ENCODE measurements around the gene ITSN1. TPM values are rescaled to one million over a fixed set of nuclear protein-coding genes. Genes with fewer than 3 reads are reported as not detected.
A peak's percentile ranks its signal among the peaks of the same experiment; 100 is the strongest.

Gene ITSN1
- total and polyA plus RNA-seq, 3 donors from 2014 or later: 20.0 to 56.6 (median 48.4) TPM

- H3K4me3 ChIP-seq: no peak overlapping the region
- no peaks in the 10 kb centered on the region for H3K36me3 ChIP-seq (ENCODE audit: low read depth, missing control alignments)
- H3K27ac ChIP-seq: no peak overlapping the region
- H3K4me1 ChIP-seq: no peaks in the 10 kb centered on the region
- intact Hi-C loops (cut with DNase I; ENCODE audit: low total_unique reads): no loop called here
- WGBS, 2 donors: 70 to 74% methylated on average over 6 of the region's 6 CpGs
- no peaks in the 10 kb centered on the region for H3K27me3 ChIP-seq
- H3K9me3 ChIP-seq: no peaks in the 10 kb centered on the region
- TF ChIP-seq CTCF (IDR thresholded peaks at IDR 0.05): no peak
- no peak for TF ChIP-seq POLR2A (IDR thresholded peaks at IDR 0.05)
- DNase-seq: no peak
Measured at GRCh38 chr21:33852485-33852884, 210.2 kb downstream of the ITSN1 start.

- Histone ChIP-seq H3K27me3 (no peaks in the 10 kb centered on the region), H3K27ac (no peak overlapping the region), H3K4me3 (no peak overlapping the region), H3K36me3 (ENCODE audit: low read depth, missing control alignments) (no peaks in the 10 kb centered on the region), H3K4me1 (peaks cover 4% of the 10 kb centered on the region), H3K9me3 (no peaks in the 10 kb centered on the region)
- intact Hi-C loops (cut with DNase I; ENCODE audit: low total_unique reads): no loop called here
- TF ChIP-seq POLR2A (IDR thresholded peaks at IDR 0.05): no peak
- no peak for DNase-seq
- 63 to 64% methylated on average over 5 of the region's 5 CpGs for WGBS, 2 donors
Measured at GRCh38 chr21:33854604-33855003, 212.3 kb downstream of the ITSN1 start.

GRCh38 chr21:33855190-33855589 lies 212.9 kb downstream of the ITSN1 start:
- 95 to 96% methylated on average over 5 to 6 of the region's 6 CpGs for WGBS, 2 donors
- H3K36me3 ChIP-seq (ENCODE audit: low read depth, missing control alignments): no peaks in the 10 kb centered on the region

GRCh38 chr21:33856893-33857527 lies 214.7 kb downstream of the ITSN1 start:
- Histone ChIP-seq H3K4me1 (peaks cover 4% of the 10 kb centered on the region), H3K9me3 (no peaks in the 10 kb centered on the region), H3K36me3 (ENCODE audit: low read depth, missing control alignments) (no peaks in the 10 kb centered on the region), H3K27ac (no peak overlapping the region), H3K4me3 (no peak overlapping the region), H3K27me3 (no peaks in the 10 kb centered on the region)
- 87 to 94% methylated on average over 13 to 17 of the region's 17 CpGs for WGBS, 2 donors
- DNase-seq: no peak
- intact Hi-C loops (cut with DNase I; ENCODE audit: low total_unique reads): no loop called here
- TF ChIP-seq POLR2A (IDR thresholded peaks at IDR 0.05): no peak
- TF ChIP-seq CTCF (IDR thresholded peaks at IDR 0.05): no peak

More at GRCh38 chr21:33855190-33855589, 212.9 kb downstream of the ITSN1 start:
- TF ChIP-seq CTCF (IDR thresholded peaks at IDR 0.05) (no peak), POLR2A (IDR thresholded peaks at IDR 0.05) (no peak)
- Histone ChIP-seq H3K4me3 (no peak overlapping the region), H3K9me3 (no peaks in the 10 kb centered on the region), H3K4me1 (peaks cover 4% of the 10 kb centered on the region), H3K27ac (no peak overlapping the region), H3K27me3 (no peaks in the 10 kb centered on the region)
- DNase-seq: no peak
- intact Hi-C loops (cut with DNase I; ENCODE audit: low total_unique reads): no loop called here

GRCh38 chr21:33857846-33858666 lies 215.8 kb downstream of the ITSN1 start:
- H3K4me1 ChIP-seq: peaks cover 4% of the 10 kb centered on the region
- TF ChIP-seq CTCF (IDR thresholded peaks at IDR 0.05) (no peak), POLR2A (IDR thresholded peaks at IDR 0.05) (no peak)
- WGBS, 2 donors: 70 to 84% methylated on average over 23 to 25 of the region's 25 CpGs
- H3K27me3 ChIP-seq: no peaks in the 10 kb centered on the region
- H3K27ac ChIP-seq: peak overlapping the region; percentile 18 to 66
- no peak overlapping the region for H3K4me3 ChIP-seq
- H3K9me3 ChIP-seq: no peaks in the 10 kb centered on the region
- no peak for DNase-seq
- intact Hi-C loops (cut with DNase I; ENCODE audit: low total_unique reads): no loop called here
- no peaks in the 10 kb centered on the region for H3K36me3 ChIP-seq (ENCODE audit: low read depth, missing control alignments)
